Heart left ventricle (tissue), 16 donors: ENCODE results near the gene MAN1C1. TPM values are rescaled to one million over a fixed set of nuclear protein-coding genes. Genes with fewer than 3 reads are reported as not detected.
"Not testable (repeated sequence)": the region's sequence is repeated elsewhere in the genome, so short reads cannot be mapped to it uniquely, and the experiment has no call there.

Experiments used
- ATAC-seq, 4 donors: fragments of 200-7000 bp; cut with Tn5 transposase; one replicate each; pipeline ENCODE4 v1.9.1; 2020 to 2022; ENCODE audit warnings: moderate library complexity in 4 of 4, mild to moderate bottlenecking in 3 of 4, moderate number of reproducible peaks in 1 of 4
- DNase-seq, 5 donors: peaks; one replicate each; pipeline ENCODE4 v3.0.0-alpha.2; 2020
- H3K27ac ChIP-seq, 12 donors: fragments of 200-600 bp; sonication (generic) in 4 of 12; one replicate each; pipeline versions ENCODE4 v1.5.0 to v1.8.0; 2016 to 2022; ENCODE audit warnings: mild to moderate bottlenecking in 2 of 12
- H3K27me3 ChIP-seq, 9 donors: fragments of 200-600 bp; sonication (generic) in 2 of 9; one replicate each; pipeline versions ENCODE4 v1.5.1 to v1.8.0; 2016 to 2022; ENCODE audit warnings: mild to moderate bottlenecking in 3 of 9
- H3K36me3 ChIP-seq, 9 donors: fragments of 200-600 bp; sonication (generic) in 2 of 9; one replicate each; pipeline versions ENCODE4 v1.5.0 to v1.8.0; 2018 to 2022; ENCODE audit warnings: mild to moderate bottlenecking in 2 of 9
- H3K4me1 ChIP-seq, 12 donors: fragments of 200-600 bp; sonication (generic) in 4 of 12; one replicate each; pipeline versions ENCODE4 v1.5.0 to v1.8.0; 2016 to 2022; ENCODE audit warnings: mild to moderate bottlenecking in 3 of 12
- H3K4me3 ChIP-seq, 12 donors: fragments of 200-600 bp; sonication (generic) in 4 of 12; one replicate each; pipeline versions ENCODE4 v1.5.0 to v1.8.0; 2017 to 2022; ENCODE audit warnings: mild to moderate bottlenecking in 9 of 12, moderate library complexity in 4 of 12
- H3K9me3 ChIP-seq, 12 donors: fragments of 200-600 bp; sonication (generic) in 4 of 12; one replicate each; pipeline versions ENCODE4 v1.5.0 to v1.8.0; 2016 to 2022; ENCODE audit warnings: mild to moderate bottlenecking in 1 of 12
- CTCF ChIP-seq, 12 donors: fragments of 200-600 bp; sonication (generic) in 4 of 12; IDR thresholded peaks; one replicate each; pipeline versions ENCODE4 v1.5.0 to v1.8.0; 2018 to 2022; ENCODE audit warnings: antibody characterized with exemption in 12 of 12, mild to moderate bottlenecking in 5 of 12
- POLR2A ChIP-seq, 2 donors: fragments of 450-650 bp; IDR thresholded peaks; one replicate each; pipeline ENCODE4 v1.6.1; 2017; ENCODE audit warnings: antibody characterized with exemption in 2 of 2, mild to moderate bottlenecking in 2 of 2, moderate library complexity in 2 of 2
- WGBS, 4 donors: extraction: QIAGEN DNeasy Blood & Tissue Kit in 2 of 4; methylation state at CpG; one replicate each; pipeline versions ENCODE4 v1.1.5 to v1.1.7; 2013 to 2018; 5-methylcytosine and 5-hydroxymethylcytosine counted together
- intact Hi-C, 10 donors: fragments of 100-400 bp; cut with DNase I; formaldehyde crosslinking; loops; one replicate each; pipeline versions ENCODE4 v1.11.1 to v1.14.2; 2022
- polyA plus RNA-seq, 2 donors: library from polyadenylated mRNA; stranded (reverse); fragments of 200-250 nt; gene quantifications; one replicate each; pipeline ENCODE4 v1.2.3, GENCODE V29; 2013
- total RNA-seq, 9 donors: library from RNA; depleted of rRNA in 2 of 9; stranded (reverse); fragments of >200 nt in 2 of 9; fragmentation: NEBNext Ultra II Directional in 3 of 9; extraction: Animal tissue kit (Norgen Biotek cat#: 25700) in 3 of 9; gene quantifications; one replicate each; pipeline versions ENCODE4 v1.1.0 to v1.2.4, GENCODE V29; 2016 to 2023
- donor health status: ischemic (EF 13 %, LVEDD 7.1; RV severe dilation, severe dysfunction).
- donor health status: healthy with polysubstance abuse.
- donor health status: DM: no; HTN: yes; CAD: no.
- donor health status: DM: no; HTN: no; CAD: no.
- donor health status: ischemic (EF 25% LVEDD 6.9; RV normal size, moderate dysfunction).
- donor health status: ischemic (EF 25% LVEDD 5.7; RV mildly dilated, moderate dysfunction).
- donor health status: healthy.
- donor health status: DM: yes; HTN: yes; CAD: no.
- donor health status: ischemic (EF 35%, LVEDD 5.7; RV mildly dilated, moderate dysfunction).
- donor health status: nonischemic (EF 11% LVEDD 7.7; RV severe dilation, severe dysfunction).
- donor health status: DM: yes; HTN: yes; CAD: no.
- donor health status: PGD.
- donor health status: ischemic (EF 29% LVEDD 5.4; RV normal size, mild dysfunction).
- donor health status: nonischemic (EF 23%, LVEDD 6.1; RV moderate dilation, normal function).

MAN1C1 gene
- total and polyA plus RNA-seq, 11 donors, result 7.7 to 25.7 (median 14.7) TPM

- intact Hi-C loops, result loop anchor here in 7 of 10 donors (1.0 to 10.0 kb wide), 7 partner anchors 38 to 150 kb away; partner anchors contain the start of genes MAN1C1 (in 2 of the 7) and LDLRAP1 (in 1 of the 7)
- H3K4me1 ChIP-seq, result peaks cover 6 to 81% (median 51%) of the 10 kb centered on the region in 12 donors
- DNase-seq, result peak; percentile 75 to 89 (median 77)
- H3K27ac ChIP-seq, result peak overlapping the region; percentile 61 to 99 (median 86)
- no peak overlapping the region for H3K4me3 ChIP-seq
- TF ChIP-seq POLR2A (IDR thresholded peaks at IDR 0.05) (no peak), CTCF (IDR thresholded peaks at IDR 0.05) (peak in 8 of 12 donors; percentile 13 to 51 (median 29))
- peak; percentile 73 to 87 (median 82) for ATAC-seq
- no peaks in the 10 kb centered on the region for H3K27me3 ChIP-seq
- H3K9me3 ChIP-seq, result no peaks in the 10 kb centered on the region
- no peaks in the 10 kb centered on the region for H3K36me3 ChIP-seq
- 43 to 60% (median 54%) methylated on average over 15 of the region's 15 CpGs for WGBS, 4 donors
Observed at GRCh38 chr1:25695090-25695770, 78.6 kb downstream of the MAN1C1 start.

GRCh38 chr1:25695771-25696311 is 79.2 kb downstream of the MAN1C1 start:
- peak in 1 of 5 donors; percentile 71 for DNase-seq
- H3K4me1 ChIP-seq, result peaks cover 6 to 87% (median 57%) of the 10 kb centered on the region in 12 donors
- no peak for TF ChIP-seq POLR2A (IDR thresholded peaks at IDR 0.05)
- 73 to 82% (median 77%) methylated on average over 11 of the region's 11 CpGs for WGBS, 4 donors
- intact Hi-C loops, result loop anchor here in 7 of 10 donors (1.0 to 10.0 kb wide), 7 partner anchors 39 to 151 kb away; partner anchors contain the start of genes MAN1C1 (in 2 of the 7) and LDLRAP1 (in 1 of the 7)
- peak in 1 of 4 donors; percentile 16 for ATAC-seq
- H3K4me3 ChIP-seq, result no peak overlapping the region
- no peaks in the 10 kb centered on the region for H3K9me3 ChIP-seq
- no peaks in the 10 kb centered on the region for H3K27me3 ChIP-seq
- H3K27ac ChIP-seq, result peak overlapping the region in 11 of 12 donors; percentile 61 to 99 (median 85)
- no peaks in the 10 kb centered on the region for H3K36me3 ChIP-seq

GRCh38 chr1:25696643-25697042 is 80.1 kb downstream of the MAN1C1 start:
- not testable (repeated sequence) for ATAC-seq, H3K27me3 ChIP-seq, H3K9me3 ChIP-seq, H3K4me3 ChIP-seq, H3K36me3 ChIP-seq, DNase-seq
- Histone ChIP-seq H3K27ac (peak overlapping the region in 11 of 12 donors; percentile 61 to 99 (median 85)), H3K4me1 (peaks cover 6 to 95% (median 65%) of the 10 kb centered on the region in 12 donors)
- intact Hi-C loops, result loop anchor here in 6 of 10 donors (5.0 to 10.0 kb wide), 5 partner anchors 39 to 152 kb away; partner anchors contain the start of genes MAN1C1 (in 2 of the 6) and LDLRAP1 (in 1 of the 6)
- WGBS, 4 donors, result 94 to 98% (median 96%) methylated on average over 4 of the region's 4 CpGs

- Histone ChIP-seq H3K4me1 (peaks cover 6 to 98% (median 75%) of the 10 kb centered on the region in 12 donors), H3K27ac (peak overlapping the region in 11 of 12 donors; percentile 28 to 99 (median 89))
Observed at GRCh38 chr1:25697435-25698217, 81.0 kb downstream of the MAN1C1 start.

More at GRCh38 chr1:25697435-25698217, 81.0 kb downstream of the MAN1C1 start:
- no peak for ATAC-seq
- H3K9me3 ChIP-seq, result no peaks in the 10 kb centered on the region
- peak in 1 of 12 donors; percentile 5 for TF ChIP-seq CTCF (IDR thresholded peaks at IDR 0.05)
- TF ChIP-seq POLR2A (IDR thresholded peaks at IDR 0.05), result no peak
- H3K4me3 ChIP-seq, result no peak overlapping the region
- DNase-seq, result no peak
- intact Hi-C loops, result loop anchor here in 6 of 10 donors (5.0 to 10.0 kb wide), 5 partner anchors 40 to 153 kb away; partner anchors contain the start of genes MAN1C1 (in 2 of the 6) and LDLRAP1 (in 1 of the 6)
- no peaks in the 10 kb centered on the region for H3K27me3 ChIP-seq
- 68 to 77% (median 71%) methylated on average over 10 of the region's 10 CpGs for WGBS, 4 donors
- H3K36me3 ChIP-seq, result no peaks in the 10 kb centered on the region
